Measurements from ENCODE around the gene SORCS2.
A peak's percentile ranks its signal among the peaks of the same experiment; 100 is the strongest.

SORCS2 gene

GRCh38 chr4:7762376-7763030 is 570.2 kb downstream of the SORCS2 start:
- no peak for DNase-seq

GRCh38 chr4:7763106-7763505 is 570.8 kb downstream of the SORCS2 start:
- DNase-seq, result no peak

GRCh38 chr4:7763788-7764187 is 571.5 kb downstream of the SORCS2 start:
- no peak for DNase-seq

GRCh38 chr4:7764466-7764865 is 572.1 kb downstream of the SORCS2 start:
- no peak for DNase-seq

- DNase-seq, result no peak
Observed at GRCh38 chr4:7765666-7766065, 573.3 kb downstream of the SORCS2 start.

GRCh38 chr4:7766086-7766485 is 573.7 kb downstream of the SORCS2 start:
- no peak for DNase-seq

GRCh38 chr4:7766661-7767345 is 574.5 kb downstream of the SORCS2 start:
- no peak for DNase-seq

GRCh38 chr4:7767526-7767925 is 575.2 kb downstream of the SORCS2 start:
- no peak for DNase-seq

- no peak for DNase-seq
Observed at GRCh38 chr4:7767966-7768365, 575.6 kb downstream of the SORCS2 start.

GRCh38 chr4:7768736-7769135 is 576.4 kb downstream of the SORCS2 start:
- DNase-seq, result no peak

GRCh38 chr4:7769396-7770223 is 577.3 kb downstream of the SORCS2 start:
- no peak for DNase-seq

- DNase-seq, result peak; percentile 15
Observed at GRCh38 chr4:7770224-7771050, 578.1 kb downstream of the SORCS2 start.

GRCh38 chr4:7771056-7771455 is 578.7 kb downstream of the SORCS2 start:
- no peak for DNase-seq

GRCh38 chr4:7771541-7772507 is 579.5 kb downstream of the SORCS2 start:
- no peak for DNase-seq

- no peak for DNase-seq
Observed at GRCh38 chr4:7772711-7773385, 580.5 kb downstream of the SORCS2 start.

- DNase-seq, result no peak
Observed at GRCh38 chr4:7773401-7774180, 581.3 kb downstream of the SORCS2 start.

GRCh38 chr4:7774301-7775294 is 582.3 kb downstream of the SORCS2 start:
- DNase-seq, result no peak

- no peak for DNase-seq
Observed at GRCh38 chr4:7775396-7775795, 583.1 kb downstream of the SORCS2 start.

All from GDM1 (cell line).